NT2/D1 (cell line): ENCODE measurements around the gene TNFAIP8.

Source experiments
- SUZ12 ChIP-seq: IDR thresholded peaks from 2 replicates; pipeline ENCODE4 v1.6.1; 2011; ENCODE audit not compliant: insufficient read length, insufficient read depth; ENCODE audit errors: extremely low read depth
- YY1 ChIP-seq: IDR thresholded peaks from 2 replicates; pipeline ENCODE4 v1.6.1; 2011; ENCODE audit not compliant: insufficient read length, insufficient read depth

- TF ChIP-seq SUZ12 = no peak
- no peak for TF ChIP-seq YY1
Measured at GRCh38 chr5:119338326-119338946, 17.4 kb upstream of the TNFAIP8 start.
